PFSK-1 (cell line): ENCODE results near the gene PTGFR.

Experiments
- FOXP2 ChIP-seq: optimal IDR thresholded peaks from 2 replicates; pipeline ENCODE3; 2011; ENCODE audit warnings: borderline replicate concordance, control low read depth, inconsistent platforms; ENCODE audit not compliant: insufficient read depth; ENCODE audit errors: extremely low read length, extremely low read depth
- POLR2AphosphoS5 ChIP-seq: IDR thresholded peaks from 2 replicates; pipeline ENCODE4 v1.6.1; 2012; ENCODE audit warnings: low read depth, mild to moderate bottlenecking, control low read depth, low read length, moderate library complexity
- REST ChIP-seq, 2 experiments: IDR thresholded peaks; 2 replicates each; pipeline versions ENCODE4 v1.6.1 to v1.8.0; 2011 to 2012; ENCODE audit warnings: low read depth in 2 of 2, low read length in 2 of 2, control low read depth in 1 of 2, inconsistent platforms in 1 of 2, mild to moderate bottlenecking in 1 of 2, moderate library complexity in 1 of 2; ENCODE audit not compliant: insufficient read depth in 1 of 2
- SIN3A ChIP-seq: IDR thresholded peaks from 2 replicates; pipeline ENCODE4 v1.6.1; 2012; ENCODE audit warnings: mild to moderate bottlenecking, low read length, moderate library complexity, borderline replicate concordance; ENCODE audit not compliant: insufficient read depth
- TAF1 ChIP-seq: IDR thresholded peaks from 2 replicates; pipeline ENCODE4 v1.6.1; 2012; ENCODE audit warnings: low read length, control low read depth, borderline replicate concordance; ENCODE audit not compliant: insufficient read depth

DNA sequence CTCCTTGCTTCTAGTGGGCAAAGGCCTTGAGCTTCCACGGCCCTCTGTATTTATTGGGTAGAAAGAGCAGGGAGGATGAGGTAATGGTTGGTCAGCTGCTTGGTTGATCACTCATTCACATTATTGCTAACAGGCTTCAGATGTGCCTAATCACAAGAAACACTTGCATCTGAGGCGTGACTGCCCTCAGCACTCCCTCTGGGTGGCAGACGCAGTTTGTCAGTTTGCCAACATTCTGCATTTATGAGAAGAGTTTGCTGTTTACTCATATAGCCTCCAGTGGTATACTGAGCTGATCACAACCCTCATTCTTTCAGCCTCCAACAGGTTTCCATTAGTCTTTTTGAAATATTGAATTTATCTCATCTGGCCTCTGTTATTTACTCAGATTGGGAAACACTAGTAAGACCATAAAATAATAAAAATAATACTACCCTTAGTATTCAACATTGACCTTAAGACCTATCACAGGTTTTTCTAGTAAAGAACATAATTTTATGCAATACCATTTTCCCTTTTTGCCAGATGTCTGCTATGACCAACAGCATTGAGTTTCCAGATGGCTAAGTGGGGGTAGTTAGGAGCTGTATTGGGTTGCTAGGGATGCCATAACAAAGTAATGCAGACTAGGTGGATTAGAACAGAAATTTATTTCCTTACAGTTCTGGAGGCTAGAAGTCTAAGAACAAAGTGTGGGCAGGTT lies 53.3 kb downstream of the PTGFR start:
- TF ChIP-seq REST (IDR thresholded peaks at IDR 0.05; ENCODE audit: insufficient read depth in 1 of 2, low read depth in 2 of 2, low read length in 2 of 2): no peak
- no peak for TF ChIP-seq TAF1
- no peak for TF ChIP-seq POLR2AphosphoS5
- TF ChIP-seq SIN3A: no peak
- no peak for TF ChIP-seq FOXP2
